Hematopoietic multipotent progenitor cell treated with erythropoietin and hydrocortisone succinate and interleukin-3 and kit ligand, for 17 days (in vitro differentiated cells): ENCODE data around the gene BBS2.
"Not testable (repeated sequence)": the region's sequence is repeated elsewhere in the genome, so short reads cannot be mapped to it uniquely, and the experiment has no call there.

ENCODE experiments used
- DNase-seq: peaks from one replicate; pipeline ENCODE4 v3.0.0-alpha.2; 2015; ENCODE audit warnings: low spot score

Gene BBS2

GRCh38 chr16:56525236-56525635 is 5.4 kb upstream of the BBS2 start:
- no peak for DNase-seq

GRCh38 chr16:56520251-56520577 is 390 bp upstream of the BBS2 start:
- DNase-seq: no peak

- DNase-seq: no peak
These were observed 1.4 kb downstream of the BBS2 start for GRCh38 chr16:56518425-56518824.

GRCh38 chr16:56517206-56517605 is 2.6 kb downstream of the BBS2 start:
- DNase-seq: no peak

GRCh38 chr16:56515665-56516064 is 4.2 kb downstream of the BBS2 start:
- no peak for DNase-seq

GRCh38 chr16:56514845-56515244 is 5.0 kb downstream of the BBS2 start:
- DNase-seq: no peak

GRCh38 chr16:56513972-56514371 is 5.9 kb downstream of the BBS2 start:
- DNase-seq: peak; percentile 54

- no peak for DNase-seq
These were observed 6.7 kb downstream of the BBS2 start for GRCh38 chr16:56513091-56513490.

GRCh38 chr16:56512025-56512424 is 7.8 kb downstream of the BBS2 start:
- DNase-seq: no peak

GRCh38 chr16:56510544-56510943 is 9.3 kb downstream of the BBS2 start:
- no peak for DNase-seq

- no peak for DNase-seq
These were observed 12.9 kb downstream of the BBS2 start for GRCh38 chr16:56506941-56507340.

GRCh38 chr16:56505181-56505580 is 14.6 kb downstream of the BBS2 start:
- no peak for DNase-seq

- no peak for DNase-seq
These were observed 26.0 kb downstream of the BBS2 start for GRCh38 chr16:56493815-56494214.

GRCh38 chr16:56493126-56493525 is 26.7 kb downstream of the BBS2 start:
- no peak for DNase-seq

- no peak for DNase-seq
These were observed 28.1 kb downstream of the BBS2 start for GRCh38 chr16:56491657-56492261.

GRCh38 chr16:56488868-56489267 is 31.0 kb downstream of the BBS2 start:
- not testable (repeated sequence) for DNase-seq

- no peak for DNase-seq
These were observed 31.8 kb downstream of the BBS2 start for GRCh38 chr16:56488035-56488434.

- DNase-seq: no peak
These were observed 36.4 kb downstream of the BBS2 start for GRCh38 chr16:56483394-56483793.

- no peak for DNase-seq
These were observed 37.1 kb downstream of the BBS2 start for GRCh38 chr16:56482683-56483236.

GRCh38 chr16:56481468-56482122 is 38.2 kb downstream of the BBS2 start:
- DNase-seq: no peak

- no peak for DNase-seq
These were observed 38.9 kb downstream of the BBS2 start for GRCh38 chr16:56480776-56481467.

- DNase-seq: no peak
These were observed 40.4 kb downstream of the BBS2 start for GRCh38 chr16:56479469-56479868.
